ENCODE measurements around the gene RGL3. TPM values are rescaled to one million over a fixed set of nuclear protein-coding genes. Genes with fewer than 3 reads are reported as not detected.

Gene RGL3
- total and polyA plus RNA-seq, 9 of the 15 experiments (the other 6 are each of a cell fraction or from before 2014, with no cell fraction given) = 0.12 to 0.61 (median 0.32) TPM; not detected in 4

GRCh38 chr19:11355160-11356073 lies 63.7 kb downstream of the RGL3 start, which contains the start of gene PLPPR2 (continued):
- no peak for TF ChIP-seq ZNF23 (CRISPR knock-in tag; IDR thresholded peaks at IDR 0.05)
- TF ChIP-seq FIP1L1 (IDR thresholded peaks at IDR 0.05; ENCODE audit: low read depth, low read length, poor library complexity, severe bottlenecking) = no peak
- peak; percentile 92; the same call in 1 of the 2 replicates for TF ChIP-seq HDAC6 (IDR thresholded peaks at IDR 0.05; ENCODE audit: low read depth, low read length)
- TF ChIP-seq ZNF584 (CRISPR knock-in tag; IDR thresholded peaks at IDR 0.05; ENCODE audit: low read depth) = no peak
- TF ChIP-seq RFX5 (IDR thresholded peaks at IDR 0.05; ENCODE audit: low read depth, low read length) = no peak
- peak in 1 of 2 experiments; percentile 72 for TF ChIP-seq E2F6 (IDR thresholded peaks at IDR 0.05; ENCODE audit: borderline replicate concordance in 1 of 2, extremely low read depth in 1 of 2, insufficient read depth in 1 of 2, insufficient read length in 1 of 2, low read depth in 1 of 2, low read length in 1 of 2, poor library complexity in 1 of 2, severe bottlenecking in 1 of 2)
- no peak for TF ChIP-seq ZNF511 (CRISPR knock-in tag; IDR thresholded peaks at IDR 0.05)
- TF ChIP-seq ZNF197 (CRISPR knock-in tag; IDR thresholded peaks at IDR 0.05; ENCODE audit: low read depth) = no peak
- peak; percentile 63; the same call in 1 of the 2 replicates for TF ChIP-seq RB1 (IDR thresholded peaks at IDR 0.05; ENCODE audit: low read depth)
- TF ChIP-seq U2AF2 (optimal IDR thresholded peaks at IDR 0.05; ENCODE audit: low read depth, low read length) = no peak
- no peak for TF ChIP-seq ZSCAN32 (CRISPR knock-in tag; IDR thresholded peaks at IDR 0.05)
- TF ChIP-seq ZBTB40 (IDR thresholded peaks at IDR 0.05) = peak; percentile 60
- TF ChIP-seq ZBTB40 (CRISPR knock-in tag; IDR thresholded peaks at IDR 0.05) = no peak
- TF ChIP-seq, protein P1, sequence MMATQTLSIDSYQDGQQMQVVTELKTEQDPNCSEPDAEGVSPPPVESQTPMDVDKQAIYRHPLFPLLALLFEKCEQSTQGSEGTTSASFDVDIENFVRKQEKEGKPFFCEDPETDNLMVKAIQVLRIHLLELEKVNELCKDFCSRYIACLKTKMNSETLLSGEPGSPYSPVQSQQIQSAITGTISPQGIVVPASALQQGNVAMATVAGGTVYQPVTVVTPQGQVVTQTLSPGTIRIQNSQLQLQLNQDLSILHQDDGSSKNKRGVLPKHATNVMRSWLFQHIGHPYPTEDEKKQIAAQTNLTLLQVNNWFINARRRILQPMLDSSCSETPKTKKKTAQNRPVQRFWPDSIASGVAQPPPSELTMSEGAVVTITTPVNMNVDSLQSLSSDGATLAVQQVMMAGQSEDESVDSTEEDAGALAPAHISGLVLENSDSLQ (IDR thresholded peaks at IDR 0.05) = peak; percentile 32; the same call in 1 of the 2 replicates
